Gastrocnemius medialis (tissue), 4 donors: ENCODE measurements around the gene ARNT2.

ENCODE experiments used
- POLR2A ChIP-seq, 2 donors: fragments of 450-650 bp; IDR thresholded peaks; one replicate each; pipeline ENCODE4 v1.6.1; 2017; ENCODE audit warnings: antibody characterized with exemption in 2 of 2, mild to moderate bottlenecking in 2 of 2, moderate library complexity in 2 of 2
- TF ChIP-seq, protein P1 (sequence below), 5 experiments: fragments of 450-650 bp in 3 of 5; fragments of 200-600 bp in 2 of 5; sonication (generic) in 2 of 5; IDR thresholded peaks in 4 of 5; conservative IDR thresholded peaks in 1 of 5; 1 replicate in 4 of 5; 2 replicates in 1 of 5; pipeline ENCODE4 v1.5.1; 2016 to 2019; ENCODE audit warnings: antibody characterized with exemption in 5 of 5, mild to moderate bottlenecking in 3 of 5, moderate library complexity in 3 of 5

DNA sequence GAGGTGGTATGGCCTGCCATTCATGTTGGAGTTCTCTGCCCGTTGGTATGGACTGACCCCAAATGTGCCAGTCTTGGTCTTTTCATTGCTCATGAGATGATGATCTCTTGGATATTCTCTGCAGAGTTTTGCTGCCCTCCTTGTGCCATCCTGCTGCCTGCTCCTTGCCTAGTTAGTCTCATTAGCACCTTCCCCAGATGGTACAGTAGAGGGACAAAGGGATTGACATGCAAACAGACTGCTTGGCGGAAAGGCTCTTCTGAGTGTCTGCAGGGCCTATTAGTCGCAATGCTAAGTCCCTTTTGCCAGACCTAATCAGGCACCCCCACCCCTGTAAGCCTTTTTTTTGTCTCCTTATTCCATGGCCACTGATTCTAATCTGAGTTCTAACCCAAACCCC, 90.6 kb downstream of the ARNT2 start:
- TF ChIP-seq, protein P1, sequence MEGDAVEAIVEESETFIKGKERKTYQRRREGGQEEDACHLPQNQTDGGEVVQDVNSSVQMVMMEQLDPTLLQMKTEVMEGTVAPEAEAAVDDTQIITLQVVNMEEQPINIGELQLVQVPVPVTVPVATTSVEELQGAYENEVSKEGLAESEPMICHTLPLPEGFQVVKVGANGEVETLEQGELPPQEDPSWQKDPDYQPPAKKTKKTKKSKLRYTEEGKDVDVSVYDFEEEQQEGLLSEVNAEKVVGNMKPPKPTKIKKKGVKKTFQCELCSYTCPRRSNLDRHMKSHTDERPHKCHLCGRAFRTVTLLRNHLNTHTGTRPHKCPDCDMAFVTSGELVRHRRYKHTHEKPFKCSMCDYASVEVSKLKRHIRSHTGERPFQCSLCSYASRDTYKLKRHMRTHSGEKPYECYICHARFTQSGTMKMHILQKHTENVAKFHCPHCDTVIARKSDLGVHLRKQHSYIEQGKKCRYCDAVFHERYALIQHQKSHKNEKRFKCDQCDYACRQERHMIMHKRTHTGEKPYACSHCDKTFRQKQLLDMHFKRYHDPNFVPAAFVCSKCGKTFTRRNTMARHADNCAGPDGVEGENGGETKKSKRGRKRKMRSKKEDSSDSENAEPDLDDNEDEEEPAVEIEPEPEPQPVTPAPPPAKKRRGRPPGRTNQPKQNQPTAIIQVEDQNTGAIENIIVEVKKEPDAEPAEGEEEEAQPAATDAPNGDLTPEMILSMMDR (IDR thresholded peaks at IDR 0.05 in 4 of 5, conservative IDR thresholded peaks at IDR 0.05 in 1 of 5): no peak
- no peak for TF ChIP-seq POLR2A (IDR thresholded peaks at IDR 0.05)
